Measurements from ENCODE around the gene MRPS10.

Gene MRPS10

GRCh38 chr6:42239736-42240375 is 22.2 kb upstream of the MRPS10 start:
- Histone ChIP-seq H3K27me3 (ENCODE audit: control insufficient read depth in 5 of 5, insufficient read depth in 4 of 5, low read length in 5 of 5) (no peaks in the 10 kb centered on the region), H3K27ac (ENCODE audit: low read depth, low read length) (no peak overlapping the region), H3K9me3 (ENCODE audit: control insufficient read depth in 5 of 5, low read length in 5 of 5) (no peaks in the 10 kb centered on the region), H3K36me3 (ENCODE audit: control insufficient read depth in 5 of 5, insufficient read depth in 5 of 5, low read length in 5 of 5) (peaks cover 11 to 47% (median 25%) of the 10 kb centered on the region in 5 donors), H3K9ac (ENCODE audit: low read length in 5 of 5) (no peak overlapping the region), H3K4me3 (ENCODE audit: low read depth in 1 of 5, low read length in 5 of 5) (no peak overlapping the region), H3K4me1 (ENCODE audit: control insufficient read depth in 5 of 5, insufficient read depth in 5 of 5, low read length in 5 of 5) (no peaks in the 10 kb centered on the region)

GRCh38 chr6:42239333-42239732 is 21.7 kb upstream of the MRPS10 start:
- Histone ChIP-seq H3K4me3 (ENCODE audit: low read depth in 1 of 5, low read length in 5 of 5) (no peak overlapping the region), H3K4me1 (ENCODE audit: control insufficient read depth in 5 of 5, insufficient read depth in 5 of 5, low read length in 5 of 5) (no peaks in the 10 kb centered on the region), H3K36me3 (ENCODE audit: control insufficient read depth in 5 of 5, insufficient read depth in 5 of 5, low read length in 5 of 5) (peaks cover 11 to 44% (median 22%) of the 10 kb centered on the region in 5 donors), H3K9ac (ENCODE audit: low read length in 5 of 5) (no peak overlapping the region), H3K27ac (ENCODE audit: low read depth, low read length) (no peak overlapping the region), H3K9me3 (ENCODE audit: control insufficient read depth in 5 of 5, low read length in 5 of 5) (no peaks in the 10 kb centered on the region), H3K27me3 (ENCODE audit: control insufficient read depth in 5 of 5, insufficient read depth in 4 of 5, low read length in 5 of 5) (no peaks in the 10 kb centered on the region)

GRCh38 chr6:42237857-42238256 is 20.2 kb upstream of the MRPS10 start:
- Histone ChIP-seq H3K27me3 (ENCODE audit: control insufficient read depth in 5 of 5, insufficient read depth in 4 of 5, low read length in 5 of 5) (no peaks in the 10 kb centered on the region), H3K36me3 (ENCODE audit: control insufficient read depth in 5 of 5, insufficient read depth in 5 of 5, low read length in 5 of 5) (peaks cover 11 to 39% (median 18%) of the 10 kb centered on the region in 5 donors), H3K9ac (ENCODE audit: low read length in 5 of 5) (no peak overlapping the region)

GRCh38 chr6:42236682-42237473 is 19.2 kb upstream of the MRPS10 start:
- H3K36me3 ChIP-seq (ENCODE audit: control insufficient read depth in 5 of 5, insufficient read depth in 5 of 5, low read length in 5 of 5): peaks cover 4 to 38% (median 23%) of the 10 kb centered on the region in 5 donors
- H3K4me1 ChIP-seq (ENCODE audit: control insufficient read depth in 5 of 5, insufficient read depth in 5 of 5, low read length in 5 of 5): no peaks in the 10 kb centered on the region
- H3K9ac ChIP-seq (ENCODE audit: low read length in 5 of 5): no peak overlapping the region
- H3K27me3 ChIP-seq (ENCODE audit: control insufficient read depth in 5 of 5, insufficient read depth in 4 of 5, low read length in 5 of 5): no peaks in the 10 kb centered on the region
- H3K4me3 ChIP-seq (ENCODE audit: low read depth in 1 of 5, low read length in 5 of 5): no peak overlapping the region
- no peaks in the 10 kb centered on the region for H3K9me3 ChIP-seq (ENCODE audit: control insufficient read depth in 5 of 5, low read length in 5 of 5)
- no peak overlapping the region for H3K27ac ChIP-seq (ENCODE audit: low read depth, low read length)

More at GRCh38 chr6:42237857-42238256, 20.2 kb upstream of the MRPS10 start:
- Histone ChIP-seq H3K4me1 (ENCODE audit: control insufficient read depth in 5 of 5, insufficient read depth in 5 of 5, low read length in 5 of 5) (no peaks in the 10 kb centered on the region), H3K27ac (ENCODE audit: low read depth, low read length) (no peak overlapping the region), H3K9me3 (ENCODE audit: control insufficient read depth in 5 of 5, low read length in 5 of 5) (no peaks in the 10 kb centered on the region), H3K4me3 (ENCODE audit: low read depth in 1 of 5, low read length in 5 of 5) (no peak overlapping the region)

- H3K27me3 ChIP-seq (ENCODE audit: control insufficient read depth in 5 of 5, insufficient read depth in 4 of 5, low read length in 5 of 5): no peaks in the 10 kb centered on the region
- no peak overlapping the region for H3K27ac ChIP-seq (ENCODE audit: low read depth, low read length)
- H3K36me3 ChIP-seq (ENCODE audit: control insufficient read depth in 5 of 5, insufficient read depth in 5 of 5, low read length in 5 of 5): peaks cover 4 to 40% (median 22%) of the 10 kb centered on the region in 5 donors
- no peaks in the 10 kb centered on the region for H3K4me1 ChIP-seq (ENCODE audit: control insufficient read depth in 5 of 5, insufficient read depth in 5 of 5, low read length in 5 of 5)
- H3K4me3 ChIP-seq (ENCODE audit: low read depth in 1 of 5, low read length in 5 of 5): no peak overlapping the region
- no peaks in the 10 kb centered on the region for H3K9me3 ChIP-seq (ENCODE audit: control insufficient read depth in 5 of 5, low read length in 5 of 5)
- no peak overlapping the region for H3K9ac ChIP-seq (ENCODE audit: low read length in 5 of 5)
These were observed 18.4 kb upstream of the MRPS10 start for GRCh38 chr6:42236030-42236429.

- H3K36me3 ChIP-seq (ENCODE audit: control insufficient read depth in 5 of 5, insufficient read depth in 5 of 5, low read length in 5 of 5): peaks cover 0 to 47% (median 20%) of the 10 kb centered on the region in 5 donors
These were observed 14.4 kb upstream of the MRPS10 start for GRCh38 chr6:42232035-42232434.

GRCh38 chr6:42230345-42231321 is 13.0 kb upstream of the MRPS10 start:
- H3K4me1 ChIP-seq (ENCODE audit: control insufficient read depth in 5 of 5, insufficient read depth in 5 of 5, low read length in 5 of 5): no peaks in the 10 kb centered on the region
- H3K9ac ChIP-seq (ENCODE audit: low read length in 5 of 5): no peak overlapping the region
- H3K36me3 ChIP-seq (ENCODE audit: control insufficient read depth in 5 of 5, insufficient read depth in 5 of 5, low read length in 5 of 5): peaks cover 0 to 35% (median 20%) of the 10 kb centered on the region in 5 donors
- no peak overlapping the region for H3K4me3 ChIP-seq (ENCODE audit: low read depth in 1 of 5, low read length in 5 of 5)
- H3K27me3 ChIP-seq (ENCODE audit: control insufficient read depth in 5 of 5, insufficient read depth in 4 of 5, low read length in 5 of 5): no peaks in the 10 kb centered on the region
- H3K9me3 ChIP-seq (ENCODE audit: control insufficient read depth in 5 of 5, low read length in 5 of 5): no peaks in the 10 kb centered on the region
- no peak overlapping the region for H3K27ac ChIP-seq (ENCODE audit: low read depth, low read length)

More at GRCh38 chr6:42232035-42232434, 14.4 kb upstream of the MRPS10 start:
- Histone ChIP-seq H3K27me3 (ENCODE audit: control insufficient read depth in 5 of 5, insufficient read depth in 4 of 5, low read length in 5 of 5) (no peaks in the 10 kb centered on the region), H3K4me3 (ENCODE audit: low read depth in 1 of 5, low read length in 5 of 5) (no peak overlapping the region), H3K9ac (ENCODE audit: low read length in 5 of 5) (no peak overlapping the region), H3K4me1 (ENCODE audit: control insufficient read depth in 5 of 5, insufficient read depth in 5 of 5, low read length in 5 of 5) (no peaks in the 10 kb centered on the region), H3K27ac (ENCODE audit: low read depth, low read length) (no peak overlapping the region), H3K9me3 (ENCODE audit: control insufficient read depth in 5 of 5, low read length in 5 of 5) (no peaks in the 10 kb centered on the region)

- H3K4me1 ChIP-seq (ENCODE audit: control insufficient read depth in 5 of 5, insufficient read depth in 5 of 5, low read length in 5 of 5): peaks cover 0 to 2% (median 0%) of the 10 kb centered on the region in 5 donors
- no peaks in the 10 kb centered on the region for H3K27me3 ChIP-seq (ENCODE audit: control insufficient read depth in 5 of 5, insufficient read depth in 4 of 5, low read length in 5 of 5)
- H3K9ac ChIP-seq (ENCODE audit: low read length in 5 of 5): no peak overlapping the region
- H3K9me3 ChIP-seq (ENCODE audit: control insufficient read depth in 5 of 5, low read length in 5 of 5): no peaks in the 10 kb centered on the region
- H3K4me3 ChIP-seq (ENCODE audit: low read depth in 1 of 5, low read length in 5 of 5): no peak overlapping the region
- no peak overlapping the region for H3K27ac ChIP-seq (ENCODE audit: low read depth, low read length)
- H3K36me3 ChIP-seq (ENCODE audit: control insufficient read depth in 5 of 5, insufficient read depth in 5 of 5, low read length in 5 of 5): peaks cover 0 to 31% (median 20%) of the 10 kb centered on the region in 5 donors
These were observed 12.0 kb upstream of the MRPS10 start for GRCh38 chr6:42229506-42230119.

GRCh38 chr6:42228305-42228704 is 10.6 kb upstream of the MRPS10 start:
- peaks cover 0 to 31% (median 20%) of the 10 kb centered on the region in 5 donors for H3K36me3 ChIP-seq (ENCODE audit: control insufficient read depth in 5 of 5, insufficient read depth in 5 of 5, low read length in 5 of 5)

More at GRCh38 chr6:42228305-42228704, 10.6 kb upstream of the MRPS10 start:
- no peaks in the 10 kb centered on the region for H3K9me3 ChIP-seq (ENCODE audit: control insufficient read depth in 5 of 5, low read length in 5 of 5)
- H3K4me1 ChIP-seq (ENCODE audit: control insufficient read depth in 5 of 5, insufficient read depth in 5 of 5, low read length in 5 of 5): peaks cover 0 to 2% (median 0%) of the 10 kb centered on the region in 5 donors
- no peak overlapping the region for H3K4me3 ChIP-seq (ENCODE audit: low read depth in 1 of 5, low read length in 5 of 5)
- H3K9ac ChIP-seq (ENCODE audit: low read length in 5 of 5): no peak overlapping the region
- H3K27ac ChIP-seq (ENCODE audit: low read depth, low read length): no peak overlapping the region
- no peaks in the 10 kb centered on the region for H3K27me3 ChIP-seq (ENCODE audit: control insufficient read depth in 5 of 5, insufficient read depth in 4 of 5, low read length in 5 of 5)

Measured in subcutaneous abdominal adipose tissue (tissue), 5 donors.